Measurements from ENCODE around the gene CAPN3.
"Not testable (repeated sequence)": the region's sequence is repeated elsewhere in the genome, so short reads cannot be mapped to it uniquely, and the experiment has no call there.

The CAPN3 gene

GRCh38 chr15:42359249-42359648, at the start of gene CAPN3:
Gene CAPN3, plus strand, starts transcription at chr15:42359501. Its CDS starts 305 bp downstream, at chr15:42359806.
- DNase-seq: no peak

DNA sequence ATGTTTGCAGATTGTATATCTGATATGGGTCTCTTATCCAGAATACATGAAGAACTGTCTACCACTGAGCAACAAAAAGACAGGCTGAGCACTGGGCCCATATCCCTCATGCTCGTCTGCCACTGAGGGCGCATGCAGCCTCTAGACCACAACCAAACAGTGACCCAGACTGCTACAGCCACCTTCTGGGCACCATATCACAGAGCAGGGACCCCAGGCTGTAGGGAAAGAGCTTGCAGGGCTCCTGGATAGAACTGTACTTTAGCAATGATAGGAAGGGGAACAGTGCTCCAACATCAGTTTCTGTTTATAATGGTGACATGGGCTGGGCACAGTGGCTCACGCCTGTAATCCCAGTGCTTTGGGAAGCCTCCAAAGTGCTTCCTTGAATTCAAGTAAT, 45.8 kb upstream of the CAPN3 start:
- DNase-seq: no peak

DNA sequence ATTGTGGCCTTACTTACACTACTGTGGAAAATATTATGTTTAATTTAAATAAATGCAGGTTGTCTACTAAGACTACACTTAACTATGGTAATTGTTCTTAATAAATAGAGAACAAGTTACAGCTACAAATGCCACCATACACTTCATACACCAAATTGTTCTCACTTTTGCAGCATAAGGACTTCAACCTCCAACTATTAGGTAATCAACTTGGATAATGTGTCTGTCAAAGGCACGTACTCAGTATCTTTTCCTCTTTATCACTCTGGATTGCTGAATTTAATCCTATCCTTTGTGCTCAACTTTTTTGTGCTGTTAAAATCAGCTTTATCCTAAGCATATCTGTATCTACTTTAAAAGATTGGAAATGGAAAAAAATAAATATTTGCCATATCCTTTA, 44.5 kb upstream of the CAPN3 start:
- no peak for DNase-seq

DNA sequence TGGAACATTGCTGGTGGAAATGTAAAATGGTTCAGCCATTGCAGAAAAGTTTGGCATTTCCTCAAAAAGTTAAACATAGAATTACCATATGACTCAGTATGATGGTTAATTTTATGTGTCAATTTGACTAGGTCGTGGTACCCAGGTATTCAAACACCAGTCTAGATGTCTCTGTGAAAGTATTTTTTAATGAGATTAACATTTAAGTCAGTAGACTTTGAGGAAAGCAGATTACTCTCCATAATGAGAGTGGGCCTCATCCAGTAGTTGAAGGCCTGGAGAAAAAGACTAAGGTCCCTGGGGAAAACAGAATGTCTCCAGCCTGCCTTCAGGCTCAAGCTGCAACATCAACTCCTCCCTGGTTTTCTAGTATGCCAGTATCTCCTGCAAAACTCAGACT, 43.8 kb upstream of the CAPN3 start:
- no peak for DNase-seq

- not testable (repeated sequence) for DNase-seq
These were observed 43.0 kb upstream of the CAPN3 start for GRCh38 chr15:42316282-42316805.

GRCh38 chr15:42319206-42319605, 40.1 kb upstream of the CAPN3 start:
- DNase-seq: no peak

DNA sequence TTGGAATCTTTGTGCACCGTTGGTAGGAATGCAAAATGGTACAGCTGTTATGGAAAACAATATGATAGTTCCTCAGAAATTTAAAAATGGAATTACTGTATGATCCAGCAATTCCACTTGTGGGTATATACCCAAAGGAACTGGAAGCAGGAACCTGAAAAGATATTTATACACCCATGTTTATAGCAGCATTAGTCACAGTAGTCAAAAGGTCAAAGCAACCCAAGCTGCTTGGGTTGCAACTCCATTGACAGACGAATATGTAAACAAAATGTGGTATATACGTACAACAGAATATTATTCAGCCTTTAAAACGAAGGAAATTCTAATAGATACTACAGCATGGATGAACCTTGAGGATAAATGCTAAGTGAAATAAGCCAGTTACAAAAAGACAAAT, 35.0 kb upstream of the CAPN3 start:
- DNase-seq: no peak

DNA sequence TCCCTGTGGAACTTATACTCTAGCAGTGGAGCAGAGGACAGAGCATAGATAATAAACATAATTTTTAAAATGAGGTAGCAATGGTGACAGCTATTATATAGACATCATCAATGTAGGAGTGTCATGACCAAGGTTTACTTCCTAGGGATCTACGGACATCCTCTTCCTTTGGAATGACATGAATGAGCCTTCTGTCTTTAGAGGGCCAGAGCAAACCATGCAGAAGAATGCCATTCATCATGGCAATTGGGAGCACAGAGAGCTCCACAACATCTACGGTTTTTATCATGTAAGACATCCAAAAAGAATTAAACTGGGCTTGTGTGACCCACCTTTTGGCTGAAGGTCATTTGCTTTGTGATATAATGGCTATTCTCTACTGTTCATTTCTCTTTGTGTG, 30.1 kb upstream of the CAPN3 start:
- no peak for DNase-seq

DNA sequence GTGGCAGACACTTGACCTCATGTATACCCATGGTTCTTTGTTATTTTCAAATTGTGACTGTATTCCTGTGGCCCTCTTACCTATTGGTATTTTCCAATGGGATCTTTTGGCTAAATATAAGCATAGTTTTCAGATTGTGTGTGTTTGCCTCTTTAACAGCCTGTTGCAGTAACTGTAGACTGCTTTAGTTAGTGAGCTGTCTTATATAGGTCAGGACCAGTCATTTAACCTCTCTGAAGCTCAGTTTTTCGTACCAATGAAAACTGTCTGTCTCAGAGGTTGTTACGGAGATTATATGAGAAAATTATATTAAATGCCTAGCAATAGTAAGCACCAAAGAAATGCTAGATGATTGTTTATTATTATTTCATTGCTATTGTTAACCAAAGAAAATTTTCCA, 29.3 kb upstream of the CAPN3 start:
- DNase-seq: no peak

DNA sequence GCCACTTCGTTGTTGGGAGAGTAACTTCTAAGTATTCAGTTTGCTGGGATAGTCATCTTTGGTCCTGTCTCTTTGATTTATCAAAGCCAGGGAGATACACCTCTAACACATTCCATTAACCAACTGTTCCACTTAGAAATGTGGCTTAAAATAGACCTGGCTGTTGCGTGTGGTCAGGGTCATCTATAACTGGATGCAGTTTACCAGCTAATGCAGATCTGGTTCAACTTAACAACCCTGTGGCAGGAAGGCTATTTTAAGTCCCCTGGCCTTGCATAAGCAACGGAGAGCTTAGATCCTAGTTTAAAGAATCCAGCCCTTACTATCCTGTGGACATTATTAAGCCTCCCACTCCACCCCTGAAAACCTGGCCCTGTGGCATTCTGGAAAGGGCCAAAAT, 28.1 kb upstream of the CAPN3 start:
- DNase-seq: no peak

DNA sequence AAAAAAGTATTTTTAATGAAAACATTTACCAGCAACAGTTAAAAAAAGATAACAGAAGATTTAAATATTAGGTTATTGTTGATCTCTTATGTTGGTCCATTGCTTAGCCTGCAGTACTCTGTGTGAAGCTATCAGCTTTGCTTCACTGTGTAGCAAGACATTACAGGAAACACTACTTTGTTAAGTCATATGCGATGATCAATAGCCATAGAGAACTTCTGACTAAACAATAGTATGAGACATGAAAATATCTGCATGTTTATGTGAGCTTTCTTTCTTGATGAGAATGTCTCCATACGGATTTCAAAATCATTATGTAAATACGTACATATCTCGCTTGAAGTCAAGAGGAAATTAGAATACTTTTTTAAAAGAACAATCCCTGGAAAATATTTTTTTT, 27.0 kb upstream of the CAPN3 start:
- no peak for DNase-seq

GRCh38 chr15:42335074-42335473, 24.2 kb upstream of the CAPN3 start:
- no peak for DNase-seq

DNA sequence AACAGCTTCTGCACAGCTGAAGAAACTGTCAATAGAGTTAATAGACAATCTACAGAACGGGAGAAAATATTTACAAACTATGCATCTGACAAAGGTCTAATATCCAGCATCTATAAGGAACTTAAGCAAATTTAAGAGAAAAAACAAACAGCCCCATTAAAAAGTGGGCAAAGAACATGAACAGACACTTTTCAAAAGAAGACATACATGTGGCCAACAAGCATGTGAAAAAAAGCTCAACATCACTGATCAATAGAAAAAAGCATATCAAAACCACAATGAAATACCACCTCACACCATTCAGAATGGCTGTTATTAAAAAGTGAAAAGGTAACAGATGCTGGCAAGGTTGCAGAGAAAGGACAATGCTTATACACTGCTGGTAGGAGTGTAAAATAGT, 22.7 kb upstream of the CAPN3 start:
- DNase-seq: not testable (repeated sequence)

- not testable (repeated sequence) for DNase-seq
These were observed 22.2 kb upstream of the CAPN3 start for GRCh38 chr15:42337104-42337503.

DNA sequence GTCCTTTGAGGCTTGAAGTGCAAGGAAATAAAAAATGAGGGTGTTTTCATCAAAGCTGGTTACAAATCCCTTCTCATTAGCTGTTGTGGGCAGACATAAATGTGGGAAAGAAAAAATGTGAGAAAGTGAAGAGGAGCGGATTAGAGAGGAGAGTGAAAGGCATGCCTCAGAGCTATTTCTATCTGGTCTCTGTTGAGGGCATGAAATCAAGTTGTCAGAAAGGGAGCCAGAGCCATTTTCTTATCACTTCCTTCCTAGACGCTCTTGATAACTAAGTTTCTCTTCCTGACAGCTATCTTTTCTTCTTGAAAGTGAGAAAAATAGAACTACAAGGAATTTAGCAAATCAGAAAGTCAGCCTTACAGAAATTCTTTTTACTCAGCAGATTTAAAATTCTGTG, 20.8 kb upstream of the CAPN3 start:
- DNase-seq: no peak

- no peak for DNase-seq
These were observed 15.6 kb upstream of the CAPN3 start for GRCh38 chr15:42343596-42344232.

- DNase-seq: no peak
These were observed 14.5 kb upstream of the CAPN3 start for GRCh38 chr15:42344763-42345162.

GRCh38 chr15:42345504-42345903, 13.8 kb upstream of the CAPN3 start:
- DNase-seq: no peak

GRCh38 chr15:42348083-42348482, 11.2 kb upstream of the CAPN3 start:
- DNase-seq: no peak

DNA sequence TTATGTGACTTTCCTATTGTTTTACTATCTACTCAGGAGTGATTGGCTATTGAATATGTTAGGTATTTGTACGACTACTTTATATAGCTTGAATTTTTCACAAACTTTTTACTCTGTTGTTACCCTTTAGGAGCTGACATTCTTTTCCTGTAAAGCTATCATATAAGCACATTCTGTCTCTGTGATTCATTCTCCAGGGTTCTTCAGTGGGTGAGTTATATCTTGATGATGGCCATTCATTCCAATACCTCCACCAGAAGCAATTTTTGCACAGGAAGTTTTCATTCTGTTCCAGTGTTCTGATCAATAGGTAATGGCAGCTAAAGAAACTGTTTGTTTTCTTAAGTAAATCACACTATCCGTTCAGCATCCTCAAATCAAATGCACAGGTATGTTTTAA, 10.1 kb upstream of the CAPN3 start:
- no peak for DNase-seq

DNA sequence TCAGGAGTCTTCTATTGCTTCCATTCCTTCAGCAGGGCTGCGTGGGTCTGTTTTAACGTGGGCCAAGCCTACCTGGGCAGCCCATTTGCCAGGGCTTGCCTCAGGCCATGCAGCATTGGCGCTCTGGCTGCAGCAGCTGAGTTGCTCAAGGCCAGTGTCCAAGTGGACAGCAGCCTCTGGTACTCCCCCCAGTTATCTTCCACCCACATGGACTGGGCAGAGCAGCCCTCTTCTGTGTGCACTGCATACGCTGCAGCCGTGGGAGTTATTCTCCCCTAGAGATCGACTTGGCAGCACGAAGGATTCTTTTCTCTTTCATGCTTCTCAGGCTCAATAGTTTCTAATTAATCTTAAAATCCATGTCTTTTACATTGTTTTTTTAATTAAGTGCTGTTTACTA, 6.9 kb upstream of the CAPN3 start:
- DNase-seq: no peak

GRCh38 chr15:42353061-42353460, 6.2 kb upstream of the CAPN3 start:
- no peak for DNase-seq

DNA sequence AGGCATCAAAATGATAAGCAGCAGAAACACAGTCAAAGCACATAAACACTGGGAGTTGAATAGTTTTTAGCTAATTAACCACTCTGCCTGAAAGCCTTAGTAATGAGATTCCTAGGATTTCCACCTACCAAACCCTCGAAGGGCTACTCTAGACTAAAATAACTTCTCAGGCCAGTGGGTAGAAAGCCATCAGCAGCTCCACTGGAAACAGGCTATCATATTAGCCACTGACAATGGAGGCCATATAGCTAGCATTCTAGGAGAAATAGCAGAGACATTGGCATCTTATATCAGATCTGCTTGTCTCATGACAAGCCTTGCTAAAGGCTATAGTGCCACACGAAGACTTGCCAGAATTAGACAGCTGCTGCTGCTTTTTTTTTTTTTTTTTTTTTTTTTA, 4.5 kb upstream of the CAPN3 start:
- DNase-seq: no peak

DNA sequence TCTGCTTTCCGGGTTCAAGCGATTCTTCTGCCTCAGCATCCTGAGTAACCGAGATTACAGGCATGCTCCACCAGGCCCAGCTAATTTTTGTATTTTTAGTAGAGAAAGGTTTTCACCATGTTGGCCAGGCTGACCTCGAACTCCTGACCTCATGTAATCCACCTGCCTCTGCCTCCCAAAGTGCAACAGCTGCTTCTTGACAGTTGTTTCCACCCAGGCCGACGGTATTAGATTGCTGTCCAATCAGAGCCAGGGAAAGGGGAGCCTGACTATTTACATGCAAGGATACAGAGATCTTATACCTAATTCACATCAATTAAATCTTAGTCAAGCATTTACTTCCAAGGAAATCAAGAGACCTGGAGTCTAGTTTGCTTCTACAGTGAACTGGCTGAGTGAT, 4.0 kb upstream of the CAPN3 start:
- DNase-seq: no peak

DNA sequence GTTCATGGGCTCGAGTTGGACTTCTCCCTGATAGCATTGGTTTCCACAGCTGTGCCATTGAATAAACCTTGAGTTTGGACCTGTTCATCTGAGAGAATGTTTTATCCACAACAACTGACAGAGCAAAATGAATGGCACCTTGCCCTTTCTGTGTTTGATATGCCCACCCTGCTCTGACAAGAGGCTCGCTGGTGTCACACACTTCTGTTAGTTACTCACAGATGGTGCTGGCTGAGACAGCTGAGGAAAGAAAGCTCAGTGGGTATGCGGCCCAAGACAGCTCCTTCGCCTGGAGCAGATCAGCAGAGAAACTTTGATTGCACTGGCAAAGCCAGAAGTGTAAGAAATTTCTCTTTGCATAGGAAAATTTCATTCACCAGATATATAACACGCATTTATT, 2.5 kb upstream of the CAPN3 start:
- no peak for DNase-seq

Data from NCI-H1417 treated with DMSO at 0.1 percent for 48 hours (cell line).